Testis (tissue), 3 donors: Measurements from ENCODE around the gene HFE. TPM values are rescaled to one million over a fixed set of nuclear protein-coding genes. Genes with fewer than 3 reads are reported as not detected.

Experiments used
- DNase-seq: peaks from one replicate; pipeline ENCODE4 v3.0.0-alpha.2; 2019
- H3K27ac ChIP-seq, 2 donors: fragments of 200-600 bp; sonication (generic); one replicate each; pipeline ENCODE4 v1.5.1; 2019
- H3K27me3 ChIP-seq: fragments of 200-600 bp; sonication (generic); one replicate; pipeline ENCODE4 v1.5.1; 2019
- H3K36me3 ChIP-seq: fragments of 200-600 bp; sonication (generic); one replicate; pipeline ENCODE4 v1.5.1; 2017; ENCODE audit warnings: low read depth; ENCODE audit errors: missing control alignments
- H3K4me1 ChIP-seq: fragments of 200-600 bp; sonication (generic); one replicate; pipeline ENCODE4 v1.5.1; 2019
- H3K4me3 ChIP-seq, 2 donors: fragments of 200-600 bp; sonication (generic); one replicate each; pipeline ENCODE4 v1.5.1; 2017 to 2019
- H3K9me3 ChIP-seq: fragments of 200-600 bp; sonication (generic); one replicate; pipeline ENCODE4 v1.5.1; 2017
- whole genome bisulfite sequencing, 2 donors: methylation state at CpG; one replicate each; pipeline ENCODE4 v1.1.5; 2018; 5-methylcytosine and 5-hydroxymethylcytosine counted together
- intact Hi-C: fragments of 100-400 bp; cut with DNase I; formaldehyde crosslinking; loops from one replicate; pipeline ENCODE4 v1.15.1; 2023; ENCODE audit warnings: low total_unique reads
- polyA plus RNA-seq: library from polyadenylated mRNA; stranded (reverse); fragments of 350-450 nt; fragmentation: Illumina TruSeq; extraction: RNeasy Lipid Tissue Mini Kit (QIAGEN cat#74804); gene quantifications from one replicate; pipeline ENCODE4 v1.2.3, GENCODE V29; 2014; ENCODE audit warnings: low read depth, low replicate concordance; ENCODE audit not compliant: insufficient read depth
- total RNA-seq, 2 donors: library from RNA; depleted of rRNA; stranded (reverse); fragments of >200 nt; gene quantifications; one replicate each; pipeline ENCODE4 v1.2.3, GENCODE V29; 2016
- TF ChIP-seq, protein P1 (sequence below), 3 experiments: fragments of 450-650 bp in 2 of 3; fragments of 200-600 bp in 1 of 3; sonication (generic) in 1 of 3; IDR thresholded peaks; one replicate each; pipeline ENCODE4 v1.5.1; 2016 to 2019; ENCODE audit warnings: antibody characterized with exemption in 3 of 3, mild to moderate bottlenecking in 2 of 3, moderate library complexity in 1 of 3

The HFE gene
- total and polyA plus RNA-seq, 3 donors from 2014 or later, result 4.1 to 5.1 (median 4.8) TPM

DNA sequence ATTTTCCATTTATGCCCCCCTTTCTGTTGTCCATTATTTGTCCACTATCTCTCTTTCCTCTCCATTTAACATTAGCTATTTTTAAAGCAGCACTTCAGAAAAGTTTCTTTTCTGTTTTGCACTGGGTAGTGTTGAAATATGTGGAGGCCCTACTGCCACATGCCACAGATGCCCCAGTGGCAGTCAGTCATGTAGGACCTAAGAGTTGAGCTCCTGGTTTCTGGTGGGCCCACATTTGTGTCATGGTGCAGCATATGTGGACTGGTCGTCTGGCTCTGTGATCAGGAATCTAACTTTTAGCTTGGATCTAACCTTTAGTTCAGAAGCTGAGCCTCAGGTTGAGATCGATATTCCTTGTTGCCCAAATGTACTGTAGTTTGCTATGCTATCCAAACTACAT, 54.8 kb downstream of the HFE start:
- intact Hi-C loops, result no loop called here
- Histone ChIP-seq H3K4me3 (no peak overlapping the region), H3K36me3 (no peaks in the 10 kb centered on the region), H3K4me1 (no peaks in the 10 kb centered on the region), H3K27ac (no peak overlapping the region), H3K9me3 (no peaks in the 10 kb centered on the region), H3K27me3 (no peaks in the 10 kb centered on the region)
- TF ChIP-seq, protein P1, sequence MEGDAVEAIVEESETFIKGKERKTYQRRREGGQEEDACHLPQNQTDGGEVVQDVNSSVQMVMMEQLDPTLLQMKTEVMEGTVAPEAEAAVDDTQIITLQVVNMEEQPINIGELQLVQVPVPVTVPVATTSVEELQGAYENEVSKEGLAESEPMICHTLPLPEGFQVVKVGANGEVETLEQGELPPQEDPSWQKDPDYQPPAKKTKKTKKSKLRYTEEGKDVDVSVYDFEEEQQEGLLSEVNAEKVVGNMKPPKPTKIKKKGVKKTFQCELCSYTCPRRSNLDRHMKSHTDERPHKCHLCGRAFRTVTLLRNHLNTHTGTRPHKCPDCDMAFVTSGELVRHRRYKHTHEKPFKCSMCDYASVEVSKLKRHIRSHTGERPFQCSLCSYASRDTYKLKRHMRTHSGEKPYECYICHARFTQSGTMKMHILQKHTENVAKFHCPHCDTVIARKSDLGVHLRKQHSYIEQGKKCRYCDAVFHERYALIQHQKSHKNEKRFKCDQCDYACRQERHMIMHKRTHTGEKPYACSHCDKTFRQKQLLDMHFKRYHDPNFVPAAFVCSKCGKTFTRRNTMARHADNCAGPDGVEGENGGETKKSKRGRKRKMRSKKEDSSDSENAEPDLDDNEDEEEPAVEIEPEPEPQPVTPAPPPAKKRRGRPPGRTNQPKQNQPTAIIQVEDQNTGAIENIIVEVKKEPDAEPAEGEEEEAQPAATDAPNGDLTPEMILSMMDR (IDR thresholded peaks at IDR 0.05), result no peak
- no peak for DNase-seq
- WGBS, 2 donors, result 87 to 93% methylated on average over 2 of the region's 2 CpGs

Other genes with a start within 250 kb of the HFE start
- under 1 TPM in 1 of 2 donors, not detected in 1; 0.68 TPM for gene SLC17A3, start 213.2 kb upstream of the HFE start, total RNA-seq
- 0.61 TPM for gene SLC17A3, start 213.2 kb upstream of the HFE start, polyA plus RNA-seq
- gene SLC17A2, start 156.7 kb upstream of the HFE start, total RNA-seq, result under 1 TPM; 0.31 to 0.50 TPM
- gene SLC17A2, start 156.7 kb upstream of the HFE start, polyA plus RNA-seq, result 0.17 TPM
- gene TRIM38, start 124.6 kb upstream of the HFE start, total RNA-seq, result 1 to 10 TPM; 5.3 to 9.1 TPM
- gene TRIM38, start 124.6 kb upstream of the HFE start, polyA plus RNA-seq, result 3.2 TPM